ENCODE data around the gene TMEM184A. TPM values are rescaled to one million over a fixed set of nuclear protein-coding genes. Genes with fewer than 3 reads are reported as not detected.

The TMEM184A gene
- total and polyA plus RNA-seq, 2 experiments from 2014 or later: 14.5 to 24.7 TPM

DNA sequence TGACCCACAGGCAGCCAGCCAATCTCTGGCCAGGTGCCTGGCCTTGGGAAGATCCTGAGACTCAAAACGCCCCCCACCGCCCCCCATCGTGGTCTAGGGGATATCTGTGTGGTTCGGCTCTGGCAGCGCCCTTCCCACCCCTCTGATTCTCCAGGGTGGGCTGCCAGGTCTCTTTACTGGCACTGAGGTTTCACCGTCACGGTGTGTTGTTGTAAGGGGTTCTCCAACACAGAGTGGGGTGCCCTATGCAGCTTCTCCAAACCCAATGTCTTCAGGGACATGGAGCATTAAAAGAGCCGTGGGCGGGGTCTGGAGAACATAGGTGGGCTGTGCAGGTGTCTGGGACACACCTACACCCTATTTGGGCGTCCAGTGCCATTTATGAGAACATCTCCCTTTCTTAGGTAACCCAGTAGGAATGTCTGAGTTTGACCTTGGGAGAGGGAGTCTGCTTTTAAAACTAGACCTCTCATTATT, 24.0 kb downstream of the TMEM184A start:
- Histone ChIP-seq H3K27me3 (no peaks in the 10 kb centered on the region), H2AFZ (no peak overlapping the region), H3K4me3 (peak overlapping the region; percentile 38), H3K9me2 (replicated peaks; ENCODE audit: insufficient read depth) (no peaks in the 10 kb centered on the region), H3K4me2 (peak overlapping the region; percentile 88), H3K79me2 (peaks cover 52% of the 10 kb centered on the region), H3K27ac (peak overlapping the region; percentile 98), H3K9me3 (ENCODE audit: low read depth) (no peaks in the 10 kb centered on the region), H3K36me3 (replicated peaks; ENCODE audit: insufficient read depth, low read depth) (no peaks in the 10 kb centered on the region), H4K20me1 (ENCODE audit: insufficient read depth, poor library complexity, severe bottlenecking) (peaks cover 6% of the 10 kb centered on the region), H3K4me1 (ENCODE audit: insufficient read depth) (peaks cover 40% of the 10 kb centered on the region)
- 74% methylated on average over 10 of the region's 10 CpGs for WGBS (ENCODE audit: low lambda C conversion rate, missing lambda C conversion rate)
- peak; percentile 60 for DNase-seq (ENCODE audit: low spot score)
- TF ChIP-seq EZH2 (IDR thresholded peaks at IDR 0.05; ENCODE audit: borderline replicate concordance) (no peak), EZH2phosphoT487 (IDR thresholded peaks at IDR 0.05; ENCODE audit: low read depth, severe bottlenecking, unreplicated experiment) (no peak)
- TF ChIP-seq, protein P1, sequence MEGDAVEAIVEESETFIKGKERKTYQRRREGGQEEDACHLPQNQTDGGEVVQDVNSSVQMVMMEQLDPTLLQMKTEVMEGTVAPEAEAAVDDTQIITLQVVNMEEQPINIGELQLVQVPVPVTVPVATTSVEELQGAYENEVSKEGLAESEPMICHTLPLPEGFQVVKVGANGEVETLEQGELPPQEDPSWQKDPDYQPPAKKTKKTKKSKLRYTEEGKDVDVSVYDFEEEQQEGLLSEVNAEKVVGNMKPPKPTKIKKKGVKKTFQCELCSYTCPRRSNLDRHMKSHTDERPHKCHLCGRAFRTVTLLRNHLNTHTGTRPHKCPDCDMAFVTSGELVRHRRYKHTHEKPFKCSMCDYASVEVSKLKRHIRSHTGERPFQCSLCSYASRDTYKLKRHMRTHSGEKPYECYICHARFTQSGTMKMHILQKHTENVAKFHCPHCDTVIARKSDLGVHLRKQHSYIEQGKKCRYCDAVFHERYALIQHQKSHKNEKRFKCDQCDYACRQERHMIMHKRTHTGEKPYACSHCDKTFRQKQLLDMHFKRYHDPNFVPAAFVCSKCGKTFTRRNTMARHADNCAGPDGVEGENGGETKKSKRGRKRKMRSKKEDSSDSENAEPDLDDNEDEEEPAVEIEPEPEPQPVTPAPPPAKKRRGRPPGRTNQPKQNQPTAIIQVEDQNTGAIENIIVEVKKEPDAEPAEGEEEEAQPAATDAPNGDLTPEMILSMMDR (IDR thresholded peaks at IDR 0.05; ENCODE audit: poor library complexity): no peak

DNA sequence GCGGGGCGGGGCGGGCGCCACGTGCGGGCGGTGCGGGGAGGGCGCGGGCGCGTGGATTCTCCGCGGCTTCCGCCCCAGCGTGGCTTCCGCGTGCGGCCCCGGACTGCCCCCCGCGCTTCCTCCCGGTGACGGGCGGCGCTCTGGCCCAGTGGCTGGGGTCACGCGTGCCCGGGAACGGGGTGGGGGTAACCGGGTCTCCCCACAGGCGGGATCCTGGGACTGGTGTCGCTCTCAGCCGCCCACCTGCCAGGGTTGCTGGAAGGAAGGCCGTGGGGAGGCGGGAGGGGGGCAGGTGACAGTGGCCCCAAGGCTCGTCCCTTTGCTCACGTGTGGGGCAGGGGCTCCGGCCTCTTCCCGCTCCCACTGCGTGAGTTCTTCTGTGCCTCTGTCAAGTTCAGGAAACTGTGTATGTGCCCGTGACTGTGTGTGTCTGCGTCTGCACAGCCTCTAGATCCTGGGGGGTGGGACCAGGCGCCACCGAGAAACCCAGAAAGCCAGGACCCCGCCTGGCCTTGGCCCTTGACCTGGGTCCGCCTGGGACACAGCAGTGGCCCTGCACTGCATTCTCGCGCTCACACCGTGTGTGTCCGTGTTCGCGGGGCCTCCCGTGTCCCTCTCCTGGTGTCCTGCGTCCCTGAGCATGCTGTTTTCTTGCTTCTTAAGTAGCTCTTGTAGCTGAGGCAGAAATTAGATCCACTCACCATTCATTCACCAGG, 24.6 kb downstream of the TMEM184A start:
- no peaks in the 10 kb centered on the region for H3K9me3 ChIP-seq (ENCODE audit: low read depth)
- 21% methylated on average over 26 of the region's 55 CpGs for WGBS (ENCODE audit: low lambda C conversion rate, missing lambda C conversion rate)
- peak; percentile 54 for DNase-seq (ENCODE audit: low spot score)
- H3K4me1 ChIP-seq (ENCODE audit: insufficient read depth): peaks cover 34% of the 10 kb centered on the region
- H3K4me2 ChIP-seq: peak overlapping the region; percentile 88
- peaks cover 47% of the 10 kb centered on the region for H3K79me2 ChIP-seq
- H4K20me1 ChIP-seq (ENCODE audit: insufficient read depth, poor library complexity, severe bottlenecking): peaks cover 6% of the 10 kb centered on the region
- TF ChIP-seq EZH2phosphoT487 (IDR thresholded peaks at IDR 0.05; ENCODE audit: low read depth, severe bottlenecking, unreplicated experiment) (no peak), EZH2 (IDR thresholded peaks at IDR 0.05; ENCODE audit: borderline replicate concordance) (no peak)
- TF ChIP-seq, protein P1 (IDR thresholded peaks at IDR 0.05; ENCODE audit: poor library complexity): no peak
- no peaks in the 10 kb centered on the region for H3K36me3 ChIP-seq (replicated peaks; ENCODE audit: insufficient read depth, low read depth)
- peak overlapping the region; percentile 38 for H3K4me3 ChIP-seq
- no peak overlapping the region for H2AFZ ChIP-seq
- no peaks in the 10 kb centered on the region for H3K27me3 ChIP-seq
- peak overlapping the region; percentile 98 for H3K27ac ChIP-seq
- no peaks in the 10 kb centered on the region for H3K9me2 ChIP-seq (replicated peaks; ENCODE audit: insufficient read depth)

DNA sequence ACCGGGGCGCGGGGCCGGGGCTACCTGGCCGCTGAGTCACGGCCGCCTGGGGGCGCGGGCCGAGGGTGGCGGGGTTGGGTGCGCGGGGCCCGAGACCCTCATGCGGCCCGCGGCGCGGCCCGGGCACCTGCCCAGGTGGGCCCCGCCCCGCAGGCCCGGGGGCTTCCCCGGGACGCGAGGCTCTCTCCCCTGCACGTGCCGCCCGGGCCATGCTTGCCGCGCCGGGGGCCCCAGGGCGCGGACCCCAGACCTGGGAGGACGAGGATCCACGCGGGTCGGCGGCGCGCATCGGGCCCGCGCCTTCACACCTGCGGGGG, 25.1 kb downstream of the TMEM184A start:
- no peak for TF ChIP-seq EZH2phosphoT487 (IDR thresholded peaks at IDR 0.05; ENCODE audit: low read depth, severe bottlenecking, unreplicated experiment)
- no peak for TF ChIP-seq EZH2 (IDR thresholded peaks at IDR 0.05; ENCODE audit: borderline replicate concordance)
- TF ChIP-seq, protein P1 (IDR thresholded peaks at IDR 0.05; ENCODE audit: poor library complexity): no peak
- Histone ChIP-seq H3K27ac (peak overlapping the region; percentile 98), H3K79me2 (peaks cover 41% of the 10 kb centered on the region), H3K4me3 (peak overlapping the region; percentile 38), H3K36me3 (replicated peaks; ENCODE audit: insufficient read depth, low read depth) (no peaks in the 10 kb centered on the region), H3K4me2 (peak overlapping the region; percentile 88), H3K27me3 (no peaks in the 10 kb centered on the region), H3K4me1 (ENCODE audit: insufficient read depth) (peaks cover 29% of the 10 kb centered on the region), H3K9me2 (replicated peaks; ENCODE audit: insufficient read depth) (no peaks in the 10 kb centered on the region), H3K9me3 (ENCODE audit: low read depth) (no peaks in the 10 kb centered on the region), H4K20me1 (ENCODE audit: insufficient read depth, poor library complexity, severe bottlenecking) (peaks cover 6% of the 10 kb centered on the region), H2AFZ (no peak overlapping the region)
- DNase-seq (ENCODE audit: low spot score): peak; percentile 49
- no CpG with 5 or more reads among the region's 45 CpGs for WGBS (ENCODE audit: low lambda C conversion rate, missing lambda C conversion rate)

All from hepatocyte (in vitro differentiated cells).